ENCODE results near the gene DLD.
"Not testable (repeated sequence)": the region's sequence is repeated elsewhere in the genome, so short reads cannot be mapped to it uniquely, and the experiment has no call there.

The DLD gene

DNA sequence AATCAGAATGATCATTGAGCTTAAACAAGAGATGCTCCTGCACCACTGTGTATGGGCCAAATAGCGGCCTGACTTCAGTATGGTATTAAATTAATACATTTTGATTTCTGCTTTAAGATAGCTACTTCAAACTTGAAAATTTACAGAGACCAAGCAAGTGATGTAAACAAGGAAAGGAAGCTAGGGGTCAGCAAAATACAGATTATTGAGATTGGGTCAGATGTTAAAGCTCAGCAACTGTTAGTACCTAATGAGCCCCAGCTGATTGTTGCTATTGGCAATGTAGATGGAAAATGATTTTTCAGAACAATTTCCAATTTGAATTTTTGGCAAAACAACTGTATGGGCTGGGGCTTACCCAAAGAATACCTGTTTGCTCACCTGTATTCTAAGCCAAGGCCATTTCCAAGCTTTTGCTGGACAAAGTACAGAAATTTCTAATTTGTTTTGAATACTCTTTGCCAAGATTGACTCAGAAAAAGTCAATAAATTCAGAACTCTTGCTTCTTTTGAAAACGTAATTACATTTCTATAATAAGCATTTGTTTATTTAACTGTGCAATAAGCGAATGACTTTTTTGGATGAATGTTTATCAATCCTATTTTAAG is 23.0 kb upstream of the DLD start:
- in situ Hi-C loops (cut with MboI; ENCODE audit: low pct_unique_long_range_greater_than_20kb, low sequenced_read_pairs), result loop anchor here (25.0 kb wide), 1 partner anchor 656 kb away; no protein-coding TSS in a partner anchor

DNA sequence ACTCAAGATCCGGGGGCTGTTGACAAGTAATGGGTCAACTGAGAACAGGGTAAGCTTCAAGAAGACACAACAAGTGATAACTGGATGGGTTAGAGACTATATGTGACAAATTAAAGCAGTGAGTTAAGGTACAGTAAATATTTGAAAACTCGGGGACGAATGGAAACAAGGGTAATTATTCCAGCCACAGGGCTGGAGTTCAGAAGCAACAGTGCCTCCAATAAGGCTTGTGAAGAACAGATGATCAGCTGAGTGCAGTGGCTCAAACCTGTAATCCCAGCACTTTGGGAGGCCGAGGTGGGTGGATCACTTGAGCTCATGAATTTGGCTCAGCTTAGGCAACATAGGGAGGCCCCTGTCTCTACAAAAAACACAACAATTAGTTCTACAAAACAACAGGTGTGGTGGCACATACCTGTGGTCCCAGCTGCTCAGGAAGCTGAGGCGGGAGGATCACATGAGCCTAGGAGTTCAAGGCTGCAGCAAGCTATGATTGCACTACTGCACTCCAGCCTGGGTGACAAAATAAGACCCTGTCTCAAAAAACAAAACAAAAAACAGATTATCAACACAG is 20.5 kb upstream of the DLD start:
- DNase-seq, result no peak
- in situ Hi-C loops (cut with MboI; ENCODE audit: low pct_unique_long_range_greater_than_20kb, low sequenced_read_pairs), result loop anchor here (25.0 kb wide), 1 partner anchor 658 kb away; no protein-coding TSS in a partner anchor

More for the DNA sequence above, 23.0 kb upstream of the DLD start:
- DNase-seq, result no peak

- DNase-seq, result no peak
- in situ Hi-C loops (cut with MboI; ENCODE audit: low pct_unique_long_range_greater_than_20kb, low sequenced_read_pairs), result loop anchor here (25.0 kb wide), 1 partner anchor 662 kb away; no protein-coding TSS in a partner anchor
Observed at GRCh38 chr7:107874111-107874510, 16.9 kb upstream of the DLD start.

- in situ Hi-C loops (cut with MboI; ENCODE audit: low pct_unique_long_range_greater_than_20kb, low sequenced_read_pairs), result loop anchor here (25.0 kb wide), 1 partner anchor 663 kb away; no protein-coding TSS in a partner anchor
- DNase-seq, result peak; percentile 84
Observed at GRCh38 chr7:107874605-107875446, 16.2 kb upstream of the DLD start.

GRCh38 chr7:107876916-107877315 is 14.1 kb upstream of the DLD start:
- peak; percentile 21 for DNase-seq
- in situ Hi-C loops (cut with MboI; ENCODE audit: low pct_unique_long_range_greater_than_20kb, low sequenced_read_pairs), result no loop called here

GRCh38 chr7:107877731-107878382 is 13.1 kb upstream of the DLD start:
- in situ Hi-C loops (cut with MboI; ENCODE audit: low pct_unique_long_range_greater_than_20kb, low sequenced_read_pairs), result no loop called here
- no peak for DNase-seq

DNA sequence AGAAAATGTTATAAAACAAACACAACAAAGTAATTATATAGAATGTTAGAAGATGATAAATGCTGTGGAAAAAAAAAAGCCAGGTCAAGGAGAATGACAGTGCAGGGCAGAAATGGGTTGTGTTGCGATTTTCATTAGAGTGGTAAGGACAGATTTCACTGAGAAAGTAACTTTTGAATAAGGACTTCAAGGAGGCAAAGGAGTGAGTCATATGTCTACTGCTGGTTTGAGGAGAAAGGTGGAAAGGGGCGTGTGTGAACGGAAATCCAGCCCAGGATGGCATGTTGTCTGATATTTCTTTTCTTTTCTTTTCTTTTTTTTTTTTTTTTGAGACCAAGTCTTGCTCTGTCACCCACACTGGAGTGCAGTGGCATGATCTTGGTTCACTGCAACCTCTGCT is 12.3 kb upstream of the DLD start:
- DNase-seq, result no peak
- in situ Hi-C loops (cut with MboI; ENCODE audit: low pct_unique_long_range_greater_than_20kb, low sequenced_read_pairs), result no loop called here

GRCh38 chr7:107879400-107880035 is 11.5 kb upstream of the DLD start:
- DNase-seq, result peak; percentile 68
- in situ Hi-C loops (cut with MboI; ENCODE audit: low pct_unique_long_range_greater_than_20kb, low sequenced_read_pairs), result no loop called here

GRCh38 chr7:107882766-107883165 is 8.2 kb upstream of the DLD start:
- no peak for DNase-seq
- in situ Hi-C loops (cut with MboI; ENCODE audit: low pct_unique_long_range_greater_than_20kb, low sequenced_read_pairs), result no loop called here

DNA sequence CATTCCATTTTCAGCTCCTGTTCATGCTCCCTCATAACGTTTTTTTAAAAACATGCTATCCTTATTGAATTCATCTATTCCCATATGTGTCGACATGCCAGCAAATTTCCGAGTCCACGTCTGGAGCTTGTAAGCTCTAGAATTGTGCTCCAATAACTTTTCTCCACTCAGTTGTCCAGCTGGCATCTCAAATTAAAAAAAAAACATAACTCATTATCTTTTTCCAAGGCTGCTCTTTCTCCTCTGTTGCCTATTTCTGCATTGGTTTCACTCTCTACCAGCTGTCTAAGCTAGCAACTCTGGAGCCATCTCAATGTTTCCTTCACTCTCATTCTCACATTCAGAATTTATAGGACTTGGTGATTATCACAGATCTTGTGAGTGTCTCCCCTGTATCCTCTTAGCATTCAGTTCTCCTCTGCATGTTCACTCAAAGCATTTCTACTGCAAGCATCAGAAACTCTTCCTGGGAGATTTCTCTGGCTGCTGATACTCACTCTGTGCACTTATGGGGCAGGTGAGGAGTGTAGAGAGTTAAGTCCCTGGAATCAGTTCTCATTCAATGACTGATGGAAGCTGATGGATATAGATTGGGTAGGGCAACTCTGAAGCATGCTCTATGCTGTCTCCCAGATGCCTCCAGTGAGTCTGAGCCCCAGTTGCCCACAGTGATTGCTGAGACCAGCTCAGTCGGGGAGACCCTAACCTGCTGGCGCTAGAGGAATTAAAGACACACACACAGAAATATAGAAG is 6.7 kb upstream of the DLD start:
- in situ Hi-C loops (cut with MboI; ENCODE audit: low pct_unique_long_range_greater_than_20kb, low sequenced_read_pairs), result no loop called here

DNA sequence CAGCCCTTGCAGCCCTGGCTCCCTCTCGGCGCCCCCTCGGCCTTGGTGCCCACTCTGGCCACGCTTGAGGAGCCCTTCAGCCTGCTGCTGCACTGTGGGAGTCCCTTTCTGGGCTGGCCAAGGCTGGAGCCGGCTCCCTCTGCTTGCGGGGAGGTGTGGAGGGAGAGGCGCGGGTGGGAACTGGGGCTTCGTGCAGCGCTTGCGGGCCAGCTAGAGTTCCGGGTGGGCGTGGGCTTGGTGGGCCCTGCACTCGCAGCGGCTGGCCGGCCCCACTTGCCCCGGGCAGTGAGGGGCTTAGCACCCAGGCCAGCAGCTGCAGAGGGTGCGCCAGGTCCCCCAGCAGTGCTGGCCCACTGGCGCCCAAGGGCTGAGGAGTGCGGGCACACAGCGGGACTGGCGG is 3.2 kb upstream of the DLD start:
- DNase-seq; in situ Hi-C loops (cut with MboI; ENCODE audit: low pct_unique_long_range_greater_than_20kb, low sequenced_read_pairs): not testable (repeated sequence)

More for the DNA sequence above, 6.7 kb upstream of the DLD start:
- no peak for DNase-seq

- in situ Hi-C loops (cut with MboI; ENCODE audit: low pct_unique_long_range_greater_than_20kb, low sequenced_read_pairs), result no loop called here
- no peak for DNase-seq
Observed at GRCh38 chr7:107889992-107890391, 991 bp upstream of the DLD start.

GRCh38 chr7:107890493-107890961 is 456 bp upstream of the DLD start:
- no peak for DNase-seq
- in situ Hi-C loops (cut with MboI; ENCODE audit: low pct_unique_long_range_greater_than_20kb, low sequenced_read_pairs), result no loop called here

DNA sequence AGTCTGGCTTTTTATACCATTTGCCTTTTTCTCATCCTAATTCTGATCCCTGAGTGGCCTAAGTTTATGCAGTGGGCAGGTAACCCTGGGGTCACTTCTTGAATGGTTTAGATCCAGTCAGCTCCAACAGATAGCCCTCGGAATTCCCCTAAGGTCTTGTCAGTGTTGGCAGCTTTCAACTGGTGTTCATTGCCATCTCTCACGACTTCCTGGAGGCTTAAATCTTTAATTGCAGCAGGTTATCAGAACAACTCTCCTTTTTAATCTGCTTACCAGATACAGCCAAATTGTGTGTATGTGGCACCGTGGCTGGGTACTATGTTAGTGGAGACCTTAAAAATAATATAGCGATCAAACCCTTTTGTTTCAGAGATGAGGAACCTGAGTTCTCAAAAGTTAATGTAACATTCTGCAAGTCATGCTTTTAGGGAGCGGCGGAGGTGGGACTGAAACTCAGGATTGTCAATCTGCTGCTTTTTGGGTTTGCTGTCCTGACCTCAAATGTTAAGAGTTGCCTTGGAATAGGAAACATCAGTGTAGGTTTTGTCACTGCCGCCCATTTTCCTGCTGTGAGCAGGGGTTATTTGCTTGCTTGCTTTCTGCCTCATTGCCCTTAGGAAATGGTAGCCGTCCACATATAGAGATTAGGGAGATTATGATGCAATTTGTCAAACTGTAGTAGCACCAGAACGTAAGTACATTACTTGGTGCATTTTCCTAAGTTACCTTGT is 818 bp downstream of the DLD start:
- in situ Hi-C loops (cut with MboI; ENCODE audit: low pct_unique_long_range_greater_than_20kb, low sequenced_read_pairs), result no loop called here

DNA sequence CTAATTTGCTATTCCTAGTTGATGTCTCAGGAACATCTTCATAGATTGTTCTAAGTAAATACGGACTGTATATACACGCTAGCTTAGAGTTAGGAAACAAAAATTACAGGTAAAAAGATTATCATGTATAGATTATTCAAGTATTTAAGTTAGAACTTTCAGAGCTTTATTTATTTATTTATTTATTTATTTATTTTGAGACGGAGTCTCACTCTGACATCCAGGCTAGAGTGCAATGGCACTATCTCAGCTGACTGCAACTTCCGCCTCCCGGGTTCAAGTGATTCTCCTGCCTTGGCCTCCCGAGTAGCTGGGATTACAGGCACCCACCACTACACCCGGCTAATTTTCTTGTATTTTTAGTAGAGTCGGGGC is 1.4 kb downstream of the DLD start:
- DNase-seq; in situ Hi-C loops (cut with MboI; ENCODE audit: low pct_unique_long_range_greater_than_20kb, low sequenced_read_pairs): not testable (repeated sequence)

More for the DNA sequence above, 818 bp downstream of the DLD start:
- DNase-seq, result peak; percentile 75

- in situ Hi-C loops (cut with MboI; ENCODE audit: low pct_unique_long_range_greater_than_20kb, low sequenced_read_pairs), result no loop called here
- DNase-seq, result peak; percentile 37
Observed at GRCh38 chr7:107898997-107899594, 8.1 kb downstream of the DLD start.

GRCh38 chr7:107900496-107901015 is 9.6 kb downstream of the DLD start:
- DNase-seq, result no peak
- in situ Hi-C loops (cut with MboI; ENCODE audit: low pct_unique_long_range_greater_than_20kb, low sequenced_read_pairs), result no loop called here

Data from KBM-7 (cell line).